PC-3 (cell line): ENCODE measurements around the gene PSAPL1.

ENCODE experiments used
- CTCF ChIP-seq: fragments of 300-600 bp; sonication (generic); conservative IDR thresholded peaks from 2 replicates; pipeline ENCODE4 v1.5.1; 2017; ENCODE audit warnings: antibody characterized with exemption, low read depth, mild to moderate bottlenecking, low read length
- EZH2 ChIP-seq: fragments of 300-600 bp; sonication (generic); IDR thresholded peaks from one replicate; pipeline ENCODE4 v1.6.1; 2017; ENCODE audit warnings: antibody characterized with exemption, mild to moderate bottlenecking, low read length; ENCODE audit not compliant: unreplicated experiment

- TF ChIP-seq EZH2 = no peak
- TF ChIP-seq CTCF = no peak
Observed at GRCh38 chr4:7427361-7427760, 7.4 kb downstream of the PSAPL1 start.
